HUES6 (cell line): Measurements from ENCODE around the gene CCDC9B.

Experiments used
- H3K27ac ChIP-seq: 2 replicates; pipeline ENCODE4 v1.7.0; 2013; ENCODE audit warnings: low read depth, mild to moderate bottlenecking, low read length, inconsistent platforms
- H3K27me3 ChIP-seq: 2 replicates; pipeline ENCODE4 v1.6.1; 2013; ENCODE audit warnings: low read length; ENCODE audit not compliant: control insufficient read depth, insufficient read depth
- H3K36me3 ChIP-seq: 2 replicates; pipeline ENCODE4 v1.6.1; 2013; ENCODE audit warnings: low read length; ENCODE audit not compliant: control insufficient read depth, insufficient read depth
- H3K4me1 ChIP-seq: 2 replicates; pipeline ENCODE4 v1.6.1; 2013; ENCODE audit warnings: low read length; ENCODE audit not compliant: control insufficient read depth, insufficient read depth
- H3K4me3 ChIP-seq: 2 replicates; pipeline ENCODE4 v1.5.1; 2013; ENCODE audit warnings: low read depth, low read length
- H3K9ac ChIP-seq: one replicate; pipeline ENCODE4 v1.6.1; 2013; ENCODE audit warnings: mild to moderate bottlenecking, low read length
- H3K9me3 ChIP-seq: 2 replicates; pipeline ENCODE4 v1.6.1; 2013; ENCODE audit warnings: low read depth, low read length; ENCODE audit not compliant: control insufficient read depth, insufficient read depth

CCDC9B gene

DNA sequence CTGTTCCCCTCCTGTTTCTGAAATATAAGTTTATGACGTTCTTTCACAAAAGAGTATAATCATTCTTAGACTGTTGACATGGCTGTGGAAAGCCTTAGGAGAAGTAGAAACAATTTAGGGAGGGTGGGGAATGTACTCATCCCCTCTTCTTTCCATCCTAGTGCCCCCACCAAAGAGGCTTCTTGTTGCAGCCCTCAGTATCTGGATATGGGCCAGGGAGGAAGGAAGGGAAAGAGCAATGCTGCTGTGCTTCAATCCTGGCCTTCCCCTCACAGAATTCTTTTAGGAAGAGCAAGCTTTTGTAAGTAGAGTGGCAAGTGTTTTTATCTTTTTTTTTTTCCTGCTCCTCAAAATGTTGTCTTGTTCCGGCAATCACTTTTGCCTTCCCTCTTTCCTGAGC, 15.6 kb downstream of the CCDC9B start:
- no peaks in the 10 kb centered on the region for H3K9me3 ChIP-seq
- no peak overlapping the region for H3K9ac ChIP-seq
- peaks cover 32% of the 10 kb centered on the region for H3K27me3 ChIP-seq
- H3K27ac ChIP-seq, result no peak overlapping the region
- peaks cover 54% of the 10 kb centered on the region for H3K4me1 ChIP-seq
- 0 out of 2 replicates have a peak, but pooled peaks cover 5% of the 10 kb centered on the region for H3K36me3 ChIP-seq
- H3K4me3 ChIP-seq, result peak overlapping the region; percentile 72

- H3K9ac ChIP-seq, result peak overlapping the region; percentile 68
- H3K27me3 ChIP-seq, result peaks cover 32% of the 10 kb centered on the region
- H3K4me1 ChIP-seq, result peaks cover 54% of the 10 kb centered on the region
- H3K27ac ChIP-seq, result no peak overlapping the region
- no peaks in the 10 kb centered on the region for H3K9me3 ChIP-seq
- 0 out of 2 replicates have a peak, but pooled peaks cover 5% of the 10 kb centered on the region for H3K36me3 ChIP-seq
- H3K4me3 ChIP-seq, result peak overlapping the region; percentile 72
Measured at GRCh38 chr15:40323953-40324937, 16.5 kb downstream of the CCDC9B start.

DNA sequence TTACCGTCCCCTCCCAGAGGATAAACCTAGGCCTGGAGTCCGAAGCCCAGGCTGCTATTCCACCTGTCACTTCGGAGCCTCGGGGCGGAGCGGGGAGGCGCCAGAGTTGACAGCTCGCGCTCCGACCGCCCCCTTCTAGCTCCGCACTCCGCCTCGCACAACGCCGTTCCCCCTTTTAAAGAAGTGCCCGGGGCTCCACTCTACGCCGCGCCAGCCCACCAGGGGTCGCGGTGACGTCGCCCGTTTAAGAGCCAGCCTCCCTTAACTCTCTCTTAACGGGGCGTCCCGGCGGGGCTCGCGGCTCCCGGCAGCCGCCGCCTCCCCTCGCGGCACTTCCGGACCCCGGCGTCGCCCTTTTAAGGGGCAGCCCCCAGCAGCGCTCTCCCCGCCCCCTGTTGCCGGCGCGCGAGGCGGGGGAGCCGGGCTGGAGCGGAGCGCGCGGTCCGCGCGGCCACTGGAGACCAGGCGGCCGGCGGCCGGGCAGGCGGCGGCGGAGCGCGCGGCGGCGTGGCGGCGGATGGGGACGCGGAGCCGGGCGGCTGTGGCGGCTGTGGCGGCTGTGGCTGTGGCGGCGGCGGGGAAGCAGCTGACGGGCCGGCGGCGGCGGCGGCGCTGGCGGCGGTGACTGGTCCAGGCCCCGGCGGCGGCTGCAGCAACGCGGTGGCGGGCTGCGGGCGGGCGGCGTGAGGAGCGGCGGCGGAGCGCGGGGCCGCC, 17.3 kb downstream of the CCDC9B start, which contains the start of gene INAFM2:
TSS of gene INAFM2 (plus strand) at position 454 of the 714 bp plus-strand sequence. CDS start 364 bp downstream, outside the sequence.
- no peak within 1 kb of the TSS for H3K27ac ChIP-seq
- H3K27me3 ChIP-seq, result peaks cover 32% of the 10 kb centered on the region
- peak within 1 kb of the TSS; percentile 68 for H3K9ac ChIP-seq
- peaks cover 48% of the 10 kb centered on the region for H3K4me1 ChIP-seq
- H3K4me3 ChIP-seq, result peak within 1 kb of the TSS; percentile 72
- 0 out of 2 replicates have a peak, but pooled peaks cover 5% of the 10 kb centered on the region for H3K36me3 ChIP-seq
- no peaks in the 10 kb centered on the region for H3K9me3 ChIP-seq

- H3K9me3 ChIP-seq, result no peaks in the 10 kb centered on the region
- peaks cover 32% of the 10 kb centered on the region for H3K27me3 ChIP-seq
- 0 out of 2 replicates have a peak, but pooled peaks cover 5% of the 10 kb centered on the region for H3K36me3 ChIP-seq
- H3K27ac ChIP-seq, result no peak overlapping the region
- peaks cover 41% of the 10 kb centered on the region for H3K4me1 ChIP-seq
- H3K4me3 ChIP-seq, result peak overlapping the region; percentile 56
- H3K9ac ChIP-seq, result no peak overlapping the region
Measured at GRCh38 chr15:40322531-40323238, 18.1 kb downstream of the CCDC9B start.

- Histone ChIP-seq H3K27ac (no peak overlapping the region), H3K9ac (no peak overlapping the region), H3K36me3 (no peaks in the 10 kb centered on the region), H3K9me3 (no peaks in the 10 kb centered on the region), H3K4me3 (no peak overlapping the region), H3K4me1 (peaks cover 28% of the 10 kb centered on the region), H3K27me3 (peaks cover 31% of the 10 kb centered on the region)
Measured at GRCh38 chr15:40320931-40321371, 19.8 kb downstream of the CCDC9B start.

DNA sequence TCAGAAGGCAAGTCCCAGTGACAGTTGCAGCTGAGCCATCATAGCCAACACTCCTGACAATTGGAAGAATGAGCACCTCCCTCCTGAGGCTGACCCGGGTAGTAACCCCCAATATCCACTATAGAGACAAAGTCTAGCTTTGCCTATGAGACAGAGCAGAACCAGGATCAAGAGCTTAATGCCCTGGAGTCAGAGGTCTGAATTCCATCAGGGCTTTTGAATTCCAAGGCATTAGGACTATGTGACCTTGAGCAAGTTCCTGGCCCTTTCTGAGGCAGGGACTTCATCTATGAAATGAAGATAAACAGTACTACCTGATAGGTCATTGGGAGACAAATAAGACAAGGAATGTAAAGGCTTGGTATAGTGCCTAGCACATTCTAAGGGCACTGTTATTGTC, 20.3 kb downstream of the CCDC9B start:
- H3K4me3 ChIP-seq, result no peak overlapping the region
- H3K36me3 ChIP-seq, result no peaks in the 10 kb centered on the region
- H3K9ac ChIP-seq, result no peak overlapping the region
- H3K27ac ChIP-seq, result no peak overlapping the region
- peaks cover 25% of the 10 kb centered on the region for H3K27me3 ChIP-seq
- peaks cover 23% of the 10 kb centered on the region for H3K4me1 ChIP-seq
- no peaks in the 10 kb centered on the region for H3K9me3 ChIP-seq

DNA sequence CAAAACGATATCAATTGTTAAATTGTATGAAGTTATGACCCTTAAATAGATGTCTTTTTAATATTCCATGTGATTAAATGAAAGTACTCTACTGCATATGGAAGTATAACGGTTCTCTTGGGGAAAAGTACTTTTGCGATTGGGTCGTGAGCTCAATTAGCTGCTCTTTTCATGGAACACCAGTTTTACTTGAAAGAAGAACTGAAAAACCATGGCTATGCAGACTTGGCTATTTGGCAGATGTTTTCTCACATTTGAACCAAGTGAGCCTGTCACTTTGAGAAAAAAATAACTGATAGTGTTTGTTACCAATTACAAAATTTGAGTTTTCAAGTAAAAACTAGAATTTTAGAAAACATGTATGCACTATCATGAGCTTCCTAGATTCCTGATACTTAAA, 23.2 kb downstream of the CCDC9B start:
- H3K4me1 ChIP-seq, result peaks cover 17% of the 10 kb centered on the region
- no peak overlapping the region for H3K9ac ChIP-seq
- no peak overlapping the region for H3K27ac ChIP-seq
- H3K36me3 ChIP-seq, result no peaks in the 10 kb centered on the region
- H3K27me3 ChIP-seq, result peaks cover 13% of the 10 kb centered on the region
- H3K9me3 ChIP-seq, result no peaks in the 10 kb centered on the region
- H3K4me3 ChIP-seq, result no peak overlapping the region

- Histone ChIP-seq H3K9ac (no peak overlapping the region), H3K27ac (no peak overlapping the region), H3K4me1 (peaks cover 10% of the 10 kb centered on the region), H3K4me3 (no peak overlapping the region), H3K9me3 (no peaks in the 10 kb centered on the region), H3K36me3 (no peaks in the 10 kb centered on the region), H3K27me3 (peaks cover 11% of the 10 kb centered on the region)
Measured at GRCh38 chr15:40316931-40317330, 23.8 kb downstream of the CCDC9B start.

DNA sequence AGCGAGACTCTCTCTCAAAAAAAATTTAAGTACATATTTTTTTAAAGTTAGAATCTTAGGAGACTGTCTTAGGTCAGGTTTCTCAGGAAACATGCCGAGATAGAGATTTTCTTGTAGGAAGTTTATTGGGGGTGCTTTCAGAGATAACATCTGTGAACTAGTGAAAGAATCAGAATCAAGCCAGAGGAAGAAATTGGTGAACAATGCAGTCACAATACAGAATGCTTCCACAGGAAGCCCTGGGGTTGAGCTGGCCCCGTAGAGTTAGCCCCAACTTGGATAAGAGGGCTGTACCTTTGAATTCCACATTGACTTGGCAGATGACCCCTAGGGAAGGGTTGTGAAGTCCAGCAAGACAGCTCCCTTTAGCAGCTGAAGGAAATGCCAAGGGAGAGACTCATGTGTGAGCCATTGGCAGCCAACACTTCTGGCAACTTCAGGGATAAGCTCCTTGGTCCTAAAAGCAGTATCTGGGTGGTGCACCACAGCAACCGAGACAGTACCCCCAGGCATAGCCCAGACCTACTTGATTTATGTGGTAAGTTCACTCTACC, 25.9 kb downstream of the CCDC9B start:
- no peak overlapping the region for H3K27ac ChIP-seq
- no peaks in the 10 kb centered on the region for H3K36me3 ChIP-seq
- H3K9me3 ChIP-seq, result no peaks in the 10 kb centered on the region
- H3K4me3 ChIP-seq, result no peak overlapping the region
- H3K9ac ChIP-seq, result no peak overlapping the region
- peaks cover 8% of the 10 kb centered on the region for H3K4me1 ChIP-seq
- peaks cover 16% of the 10 kb centered on the region; the same call in 1 of the 2 replicates for H3K27me3 ChIP-seq
